Bronchial epithelial cell (primary cell): ENCODE results near the gene RNU6-9. TPM values are rescaled to one million over a fixed set of nuclear protein-coding genes. Genes with fewer than 3 reads are reported as not detected.

Experiments used
- DNase-seq: peaks from one replicate; pipeline ENCODE4 v3.0.0-alpha.2; 2010; ENCODE audit warnings: low read depth
- FAIRE-seq: peaks from 2 replicates; lab custom pipeline; 2011; peaks lifted over from hg19 to GRCh38; lab: Jason Lieb, UNC
- H3K27me3 ChIP-seq: 2 replicates; pipeline ENCODE4 v1.5.1; 2011; ENCODE audit warnings: low read length; ENCODE audit not compliant: control insufficient read depth, insufficient read depth
- H3K36me3 ChIP-seq: 2 replicates; pipeline ENCODE4 v1.5.1; 2011; ENCODE audit warnings: low read length; ENCODE audit not compliant: control insufficient read depth, insufficient read depth
- H3K4me3 ChIP-seq: 2 replicates; pipeline ENCODE4 v1.5.1; 2011; ENCODE audit warnings: mild to moderate bottlenecking, low read depth, low read length, control low read depth
- CTCF ChIP-seq: IDR thresholded peaks from 2 replicates; pipeline ENCODE4 v1.5.1; 2011; ENCODE audit warnings: mild to moderate bottlenecking, moderate library complexity, low read length, control low read depth, inconsistent platforms; ENCODE audit not compliant: insufficient read depth, severe bottlenecking
- total RNA-seq: library from RNA; depleted of rRNA; stranded (reverse); fragments of >200 nt; gene quantifications from 2 replicates; pipeline ENCODE4 v1.2.1, GENCODE V29; 2014

RNU6-9 gene
- total RNA-seq, 1 donor from 2014 or later: not detected

DNA sequence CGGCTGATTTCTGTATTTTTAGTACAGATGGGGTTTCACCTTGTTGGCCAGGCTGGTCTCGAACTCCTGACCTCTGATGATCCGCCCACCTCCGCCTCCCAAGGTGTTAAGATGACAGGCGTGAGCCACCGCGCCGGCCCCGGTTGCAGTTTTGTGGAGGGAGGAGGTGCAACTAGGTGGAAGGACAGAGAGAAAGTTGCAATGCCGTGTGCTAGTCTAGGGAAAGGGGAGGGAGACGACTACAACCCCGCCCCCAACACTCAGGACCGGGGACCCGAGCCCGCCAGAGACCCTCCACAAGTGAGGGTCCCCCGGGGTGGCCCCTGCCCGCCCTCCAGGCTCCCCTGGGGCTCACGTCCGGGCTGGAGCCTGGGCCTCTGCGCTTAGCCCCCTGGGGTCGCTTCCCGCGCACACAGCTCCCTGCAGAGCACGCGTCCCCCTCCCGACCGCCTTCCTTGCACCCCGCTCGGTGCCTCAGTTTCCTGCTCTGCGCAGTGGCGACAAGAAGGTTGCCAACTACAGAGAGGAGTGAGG is 31.3 kb downstream of the RNU6-9 start:
- no peak for TF ChIP-seq CTCF
- Histone ChIP-seq H3K4me3 (peak overlapping the region; percentile 87), H3K36me3 (peaks cover 3% of the 10 kb centered on the region), H3K27me3 (peaks cover under 1% of the 10 kb centered on the region)
- FAIRE-seq (no peak), DNase-seq (no peak)

- H3K4me3 ChIP-seq: peak overlapping the region; percentile 87
- no peak for TF ChIP-seq CTCF
- DNase-seq (peak; percentile 36), FAIRE-seq (no peak)
- no peaks in the 10 kb centered on the region for H3K27me3 ChIP-seq
- H3K36me3 ChIP-seq: peaks cover 3% of the 10 kb centered on the region
These were observed 31.8 kb downstream of the RNU6-9 start for GRCh38 chr19:925087-925525.

GRCh38 chr19:925526-926322 is 32.4 kb downstream of the RNU6-9 start, which contains the start of gene ARID3A:
TSS of gene ARID3A (plus strand) at chr19:926035. CDS start at chr19:929529, 3,494 bp downstream.
- FAIRE-seq (no peak), DNase-seq (peak; percentile 41)
- H3K27me3 ChIP-seq: no peaks in the 10 kb centered on the region

DNA sequence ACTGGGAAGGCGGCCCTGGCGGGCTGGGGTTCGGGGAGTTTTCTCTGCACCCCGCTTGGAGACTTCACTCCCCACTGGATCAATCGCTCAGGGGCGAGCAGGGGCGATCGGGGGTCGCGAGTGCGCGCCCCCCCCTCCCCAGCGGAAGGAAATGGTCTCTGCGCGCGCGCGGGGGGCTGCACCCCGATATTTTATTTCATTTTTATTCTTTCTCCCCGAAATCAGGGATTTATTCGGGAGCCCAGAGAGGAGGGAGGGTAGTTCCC is 33.0 kb downstream of the RNU6-9 start:
- no peak for TF ChIP-seq CTCF
- DNase-seq: no peak
- no peak for FAIRE-seq
- Histone ChIP-seq H3K36me3 (peaks cover 3% of the 10 kb centered on the region), H3K27me3 (no peaks in the 10 kb centered on the region), H3K4me3 (peak overlapping the region; percentile 87)

More at GRCh38 chr19:925526-926322, 32.4 kb downstream of the RNU6-9 start, which contains the start of gene ARID3A:
- TF ChIP-seq CTCF: no peak
- peaks cover 3% of the 10 kb centered on the region for H3K36me3 ChIP-seq
- H3K4me3 ChIP-seq: peak within 1 kb of the TSS; percentile 87

GRCh38 chr19:926589-927350 is 33.5 kb downstream of the RNU6-9 start:
- peaks cover 3% of the 10 kb centered on the region for H3K36me3 ChIP-seq
- TF ChIP-seq CTCF: no peak
- DNase-seq (no peak), FAIRE-seq (no peak)
- peak overlapping the region; percentile 87 for H3K4me3 ChIP-seq
- H3K27me3 ChIP-seq: no peaks in the 10 kb centered on the region
